Nephron (organoid): ENCODE data around the gene TCIRG1.

Source experiments
- H3K27ac Mint-ChIP-seq, 3 experiments: 2 replicates each; pipeline ENCODE4 v1.8.0; 2020; ENCODE audit warnings: mixed read lengths in 3 of 3, mild to moderate bottlenecking in 2 of 3, moderate library complexity in 1 of 3
- H3K27me3 Mint-ChIP-seq: 2 replicates; pipeline ENCODE4 v1.8.0; 2021; ENCODE audit warnings: low read depth, mild to moderate bottlenecking, moderate library complexity, mixed read lengths
- H3K36me3 Mint-ChIP-seq: 2 replicates; pipeline ENCODE4 v1.8.0; 2020; ENCODE audit warnings: low read depth, mixed read lengths
- H3K4me1 Mint-ChIP-seq: 2 replicates; pipeline ENCODE4 v1.8.0; 2020; ENCODE audit warnings: mixed read lengths
- H3K4me3 Mint-ChIP-seq, 3 experiments: 2 replicates each; pipeline ENCODE4 v1.8.0; 2020; ENCODE audit warnings: mild to moderate bottlenecking in 3 of 3, mixed read lengths in 3 of 3, moderate library complexity in 2 of 3
- H3K9me3 Mint-ChIP-seq: 2 replicates; pipeline ENCODE4 v1.8.0; 2020; ENCODE audit warnings: mixed read lengths
- TF ChIP-seq, protein P1 (sequence below), 3 experiments: fragments of 200-600 bp; sonication (generic); IDR thresholded peaks; one replicate each; pipeline ENCODE4 v1.5.0; 2021; ENCODE audit warnings: antibody characterized with exemption in 3 of 3; ENCODE audit not compliant: unreplicated experiment in 3 of 3

TCIRG1 gene

DNA sequence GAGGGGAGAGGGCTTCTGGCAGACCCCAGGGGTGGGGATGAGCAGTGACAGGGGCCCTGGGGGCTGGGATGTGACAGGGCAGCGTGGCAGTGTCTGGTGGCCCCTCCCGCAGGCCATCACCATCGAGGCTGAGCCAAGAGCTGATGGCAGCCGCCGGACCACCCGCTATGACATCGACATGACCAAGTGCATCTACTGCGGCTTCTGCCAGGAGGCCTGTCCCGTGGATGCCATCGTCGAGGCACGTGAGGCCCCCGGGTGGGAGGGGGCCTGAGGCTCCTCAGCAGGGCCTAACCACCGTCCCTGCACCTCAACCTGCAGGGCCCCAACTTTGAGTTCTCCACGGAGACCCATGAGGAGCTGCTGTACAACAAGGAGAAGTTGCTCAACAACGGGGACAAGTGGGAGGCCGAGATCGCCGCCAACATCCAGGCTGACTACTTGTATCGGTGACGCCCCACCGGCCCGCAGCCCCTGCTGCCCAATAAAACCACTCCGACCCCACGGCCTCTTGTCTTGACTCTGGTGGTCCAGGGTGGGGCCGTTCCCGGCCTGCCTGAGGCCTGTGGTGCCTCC, 2.6 kb upstream of the TCIRG1 start:
- Mint-ChIP-seq H3K27ac (no peak overlapping the region), H3K4me3 (no peak overlapping the region), H3K36me3 (peaks cover 5% of the 10 kb centered on the region), H3K27me3 (no peaks in the 10 kb centered on the region), H3K4me1 (peaks cover 13% of the 10 kb centered on the region), H3K9me3 (no peaks in the 10 kb centered on the region)
- TF ChIP-seq, protein P1, sequence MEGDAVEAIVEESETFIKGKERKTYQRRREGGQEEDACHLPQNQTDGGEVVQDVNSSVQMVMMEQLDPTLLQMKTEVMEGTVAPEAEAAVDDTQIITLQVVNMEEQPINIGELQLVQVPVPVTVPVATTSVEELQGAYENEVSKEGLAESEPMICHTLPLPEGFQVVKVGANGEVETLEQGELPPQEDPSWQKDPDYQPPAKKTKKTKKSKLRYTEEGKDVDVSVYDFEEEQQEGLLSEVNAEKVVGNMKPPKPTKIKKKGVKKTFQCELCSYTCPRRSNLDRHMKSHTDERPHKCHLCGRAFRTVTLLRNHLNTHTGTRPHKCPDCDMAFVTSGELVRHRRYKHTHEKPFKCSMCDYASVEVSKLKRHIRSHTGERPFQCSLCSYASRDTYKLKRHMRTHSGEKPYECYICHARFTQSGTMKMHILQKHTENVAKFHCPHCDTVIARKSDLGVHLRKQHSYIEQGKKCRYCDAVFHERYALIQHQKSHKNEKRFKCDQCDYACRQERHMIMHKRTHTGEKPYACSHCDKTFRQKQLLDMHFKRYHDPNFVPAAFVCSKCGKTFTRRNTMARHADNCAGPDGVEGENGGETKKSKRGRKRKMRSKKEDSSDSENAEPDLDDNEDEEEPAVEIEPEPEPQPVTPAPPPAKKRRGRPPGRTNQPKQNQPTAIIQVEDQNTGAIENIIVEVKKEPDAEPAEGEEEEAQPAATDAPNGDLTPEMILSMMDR (IDR thresholded peaks at IDR 0.05; ENCODE audit: unreplicated experiment in 3 of 3) = no peak

DNA sequence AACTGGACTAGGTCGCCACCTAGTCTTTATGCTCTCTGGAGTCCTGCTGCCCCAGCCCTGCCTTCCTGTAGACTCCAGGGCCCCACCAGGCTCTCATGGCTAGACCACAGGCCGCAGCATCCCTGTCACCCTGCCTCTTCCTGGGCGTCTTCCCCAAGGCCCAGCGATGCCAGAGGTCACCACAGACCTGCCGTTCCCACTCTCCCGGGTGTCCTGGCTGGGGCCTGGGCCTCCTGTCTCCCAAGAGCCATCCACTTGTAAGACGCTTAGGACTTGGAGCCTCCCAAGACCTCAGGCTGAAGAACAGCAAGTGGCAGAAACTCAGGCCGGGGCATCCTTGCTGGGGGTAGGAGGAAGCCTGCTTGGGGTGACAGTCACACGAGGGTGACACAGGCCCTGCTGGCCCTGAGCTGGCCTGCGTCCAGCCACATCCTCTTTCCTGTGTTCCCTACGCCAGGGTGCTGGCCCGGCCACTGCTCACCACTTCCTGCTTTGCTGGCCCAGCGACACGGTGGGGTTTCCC, 2.0 kb upstream of the TCIRG1 start:
- no peaks in the 10 kb centered on the region for H3K9me3 Mint-ChIP-seq

DNA sequence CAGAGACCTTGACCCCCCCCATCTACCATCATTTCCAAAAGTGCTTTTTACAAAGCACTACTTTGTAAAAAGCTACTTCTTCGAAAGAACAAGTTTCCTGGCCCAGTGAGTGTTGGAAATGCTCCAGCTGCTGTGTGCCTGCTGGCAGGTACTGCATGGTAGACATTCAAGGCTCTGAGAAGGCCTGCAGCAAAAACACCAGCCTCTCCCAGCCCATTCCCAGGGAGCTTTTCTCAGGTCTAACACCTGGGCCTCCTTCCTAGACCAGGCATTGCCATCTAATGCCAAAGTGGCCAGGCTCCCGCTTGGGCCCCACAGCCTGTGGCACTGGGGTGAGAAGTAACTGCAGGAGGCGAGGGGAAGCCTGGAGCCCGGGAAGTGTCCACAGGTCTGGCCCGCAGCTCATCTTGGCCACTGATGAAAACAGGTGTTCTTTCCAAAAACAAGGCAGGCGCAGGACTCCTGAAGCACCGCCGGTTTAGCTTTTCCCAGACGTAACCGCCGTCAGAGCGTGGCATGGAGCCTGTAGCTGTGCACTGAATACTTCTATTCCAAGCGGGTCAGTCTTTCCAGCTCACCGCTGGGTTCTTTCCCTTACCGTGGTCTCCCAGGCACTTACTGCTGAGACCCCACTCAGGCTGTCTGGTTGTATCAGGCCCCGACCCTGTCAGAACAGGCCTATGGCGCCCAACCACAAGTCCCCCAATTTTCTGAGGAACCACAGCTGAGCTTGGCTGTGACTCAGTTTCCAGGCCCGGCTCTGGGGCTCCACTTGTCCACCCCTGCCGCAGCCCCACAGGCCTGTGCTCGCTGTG, 1.2 kb upstream of the TCIRG1 start:
- Mint-ChIP-seq H3K4me3 (peak overlapping the region in 1 of 3 experiments; percentile 12), H3K9me3 (no peaks in the 10 kb centered on the region), H3K4me1 (peaks cover 12% of the 10 kb centered on the region), H3K36me3 (peaks cover 5% of the 10 kb centered on the region), H3K27me3 (no peaks in the 10 kb centered on the region), H3K27ac (no peak overlapping the region)
- TF ChIP-seq, protein P1 (IDR thresholded peaks at IDR 0.05; ENCODE audit: unreplicated experiment in 3 of 3) = no peak

More for the DNA sequence above, 2.0 kb upstream of the TCIRG1 start:
- Mint-ChIP-seq H3K4me1 (peaks cover 12% of the 10 kb centered on the region), H3K27ac (no peak overlapping the region), H3K27me3 (no peaks in the 10 kb centered on the region), H3K36me3 (peaks cover 5% of the 10 kb centered on the region), H3K4me3 (no peak overlapping the region)
- TF ChIP-seq, protein P1 (IDR thresholded peaks at IDR 0.05; ENCODE audit: unreplicated experiment in 3 of 3) = no peak

DNA sequence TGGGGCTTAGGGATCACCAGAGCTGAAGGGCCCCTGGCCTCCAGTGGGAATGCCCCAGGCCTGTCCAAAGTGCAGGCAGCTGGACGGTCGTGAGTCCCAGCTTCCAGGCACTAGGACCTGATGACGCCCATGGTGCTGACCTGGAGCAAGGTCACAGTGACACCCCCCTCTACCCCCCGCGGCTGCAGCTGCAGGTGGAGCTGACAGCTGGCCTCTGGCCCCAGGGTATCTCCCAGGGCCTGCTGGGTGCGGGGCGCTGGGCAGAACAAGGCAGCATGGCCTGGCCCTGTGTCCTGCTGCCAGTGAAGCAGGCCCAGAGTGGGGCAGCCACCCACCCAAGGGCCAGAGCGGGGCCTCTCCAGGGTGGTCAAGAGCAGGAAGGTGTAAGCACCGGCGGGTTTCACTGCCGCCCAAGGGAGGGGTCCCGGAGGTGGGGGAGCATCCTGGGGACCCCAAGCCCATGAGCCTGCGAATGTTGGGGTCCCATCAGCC, 553 bp upstream of the TCIRG1 start:
- Mint-ChIP-seq H3K9me3 (no peaks in the 10 kb centered on the region), H3K27ac (no peak overlapping the region), H3K36me3 (peaks cover 5% of the 10 kb centered on the region), H3K4me3 (no peak overlapping the region), H3K4me1 (peaks cover 12% of the 10 kb centered on the region), H3K27me3 (no peaks in the 10 kb centered on the region)
- TF ChIP-seq, protein P1 (IDR thresholded peaks at IDR 0.05; ENCODE audit: unreplicated experiment in 3 of 3) = no peak

DNA sequence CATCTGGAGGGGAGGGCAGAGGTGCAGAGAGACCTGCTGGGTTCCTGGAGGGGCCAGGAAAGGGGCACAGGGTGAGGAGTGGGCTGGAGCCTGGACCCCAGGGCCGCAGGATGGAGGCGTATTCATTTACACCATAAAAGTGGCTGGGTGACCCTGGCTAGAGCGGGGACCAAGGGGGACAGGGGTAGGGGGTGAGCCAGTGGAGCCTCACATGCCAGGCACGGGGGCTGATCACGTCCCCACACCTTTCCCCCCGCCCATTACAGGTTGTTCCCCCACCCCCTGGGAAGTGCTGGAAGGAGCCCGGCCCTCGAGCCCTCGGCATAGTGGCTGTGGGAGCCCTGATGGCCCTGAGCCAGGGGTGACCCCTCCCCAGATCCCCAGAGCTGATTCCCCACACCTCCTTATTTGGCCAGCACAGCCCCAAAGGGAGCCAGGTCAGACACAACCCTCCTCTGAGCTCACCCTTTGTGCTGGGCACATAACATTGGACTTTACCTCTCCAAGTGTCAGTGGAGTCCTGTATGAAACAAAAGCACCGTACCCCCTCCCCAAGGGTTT, 781 bp downstream of the TCIRG1 start:
- Mint-ChIP-seq H3K4me1 (peaks cover 12% of the 10 kb centered on the region), H3K27me3 (no peaks in the 10 kb centered on the region), H3K36me3 (no peaks in the 10 kb centered on the region)

More for the DNA sequence above, 781 bp downstream of the TCIRG1 start:
- TF ChIP-seq, protein P1 (IDR thresholded peaks at IDR 0.05; ENCODE audit: unreplicated experiment in 3 of 3) = no peak
- Mint-ChIP-seq H3K4me3 (peak overlapping the region in 2 of 3 experiments; percentile 72 to 76), H3K27ac (peak overlapping the region; percentile 69 to 92 (median 85)), H3K9me3 (no peaks in the 10 kb centered on the region)
